AG09319 (cell line): Measurements from ENCODE around the gene SCARB1.

ENCODE experiments used
- DNase-seq: peaks from one replicate; pipeline ENCODE4 v3.0.0-alpha.2; 2010; ENCODE audit warnings: low read depth; ENCODE audit errors: extremely low read depth
- CTCF ChIP-seq: IDR thresholded peaks from 2 replicates; pipeline ENCODE4 v1.5.1; 2011; ENCODE audit warnings: low read depth, mild to moderate bottlenecking, inconsistent platforms, low read length, moderate library complexity

Gene SCARB1

DNA sequence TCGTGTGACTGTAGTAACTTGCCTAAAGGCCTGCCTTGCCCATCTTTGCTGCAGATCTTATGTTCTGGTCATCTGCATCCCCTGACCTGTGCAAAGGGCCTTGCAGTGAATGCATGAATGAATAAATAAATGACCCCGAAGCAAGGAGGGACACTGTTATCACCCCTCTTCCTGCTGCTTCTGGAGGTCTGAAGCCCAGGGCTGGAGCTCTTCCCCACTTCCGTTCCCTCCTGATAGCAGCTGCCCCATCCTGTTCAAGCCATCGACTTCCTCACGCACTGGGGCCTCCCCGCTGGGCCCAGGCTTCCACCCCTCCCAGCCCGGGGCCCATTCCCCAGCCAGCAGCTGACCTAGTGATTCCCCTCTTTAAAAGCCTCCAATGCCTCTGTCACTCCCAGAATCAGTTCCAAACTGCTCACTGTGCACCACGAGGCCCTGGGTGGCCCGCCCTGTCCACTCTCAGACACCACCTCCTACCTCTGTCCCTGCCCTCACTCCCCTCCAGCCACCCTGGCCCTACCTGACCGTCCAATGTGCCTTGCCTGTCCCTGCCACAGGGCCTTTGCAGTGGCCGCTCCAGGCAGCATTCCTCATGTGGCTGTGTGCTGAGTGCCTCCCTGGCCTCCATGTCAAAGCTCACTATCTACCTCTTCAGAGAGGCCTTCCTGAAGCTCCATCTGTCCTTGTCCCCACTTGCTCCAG, 78.6 kb downstream of the SCARB1 start:
- TF ChIP-seq CTCF: no peak
- no peak for DNase-seq

- TF ChIP-seq CTCF: no peak
- DNase-seq: no peak
Observed at GRCh38 chr12:124783087-124783486, 80.6 kb downstream of the SCARB1 start.

DNA sequence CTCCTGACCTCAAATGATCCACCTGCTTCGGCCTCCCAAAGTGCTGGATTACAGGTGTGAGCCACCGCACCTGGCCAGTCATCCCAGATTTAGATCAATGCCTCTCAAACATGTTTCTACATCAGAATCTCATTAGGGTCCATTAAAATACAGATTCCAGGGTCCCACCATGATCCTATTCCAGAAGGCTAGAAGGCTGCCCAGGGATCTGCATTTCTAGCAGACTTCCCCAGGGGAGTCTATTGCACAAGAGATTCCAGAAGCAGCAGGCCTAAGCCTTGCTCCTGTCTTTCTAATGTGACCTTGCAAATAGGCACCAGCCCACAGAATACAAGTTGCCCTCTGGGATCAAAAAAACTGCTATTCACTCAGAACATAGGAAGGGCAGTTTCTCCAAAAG, 81.5 kb downstream of the SCARB1 start:
- TF ChIP-seq CTCF: no peak
- DNase-seq: no peak

DNA sequence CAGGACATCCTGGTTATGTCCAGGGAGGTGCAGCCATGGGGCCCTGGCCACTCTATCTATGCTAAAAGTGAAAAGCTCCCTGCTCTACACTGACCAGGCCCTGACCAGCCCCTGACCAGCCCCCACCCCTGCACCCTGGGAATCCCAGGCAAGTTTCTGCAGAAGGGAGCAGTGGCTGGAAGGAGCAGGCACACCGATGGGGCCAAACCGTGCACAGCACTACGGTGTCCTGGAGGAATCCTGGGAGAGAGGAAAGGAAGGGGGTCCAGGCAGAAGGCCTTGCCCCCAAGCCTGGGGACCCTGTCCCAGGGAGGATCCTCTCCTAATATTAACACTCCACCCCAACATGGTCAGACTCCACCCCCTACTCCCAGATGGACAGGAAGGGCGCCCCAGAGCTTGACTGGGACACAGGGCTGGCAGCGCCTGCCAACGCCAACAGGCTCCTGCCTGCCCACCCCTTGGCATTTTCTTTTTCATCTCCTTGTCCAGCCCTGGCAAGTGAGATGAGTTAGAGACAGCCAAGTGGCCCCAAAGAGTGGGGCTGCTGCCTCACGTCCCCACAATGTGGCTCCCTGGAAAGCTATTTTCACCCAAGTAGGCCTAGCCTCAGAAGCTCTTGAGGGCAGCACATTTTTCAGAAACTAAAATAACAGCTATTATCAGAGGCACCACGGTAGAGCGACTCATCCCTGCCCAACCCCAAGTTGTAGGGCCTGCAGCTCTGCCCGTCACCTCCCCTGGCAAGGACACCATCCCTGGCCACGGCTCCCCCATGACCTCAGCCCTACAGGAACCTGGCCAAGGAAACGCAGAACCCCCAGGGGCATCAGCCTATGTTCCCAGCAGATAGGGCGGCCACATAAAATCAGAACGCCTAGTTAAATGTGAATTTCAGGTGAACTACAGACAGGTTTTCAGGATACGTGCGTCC, 82.6 kb downstream of the SCARB1 start:
- TF ChIP-seq CTCF: no peak
- no peak for DNase-seq

DNA sequence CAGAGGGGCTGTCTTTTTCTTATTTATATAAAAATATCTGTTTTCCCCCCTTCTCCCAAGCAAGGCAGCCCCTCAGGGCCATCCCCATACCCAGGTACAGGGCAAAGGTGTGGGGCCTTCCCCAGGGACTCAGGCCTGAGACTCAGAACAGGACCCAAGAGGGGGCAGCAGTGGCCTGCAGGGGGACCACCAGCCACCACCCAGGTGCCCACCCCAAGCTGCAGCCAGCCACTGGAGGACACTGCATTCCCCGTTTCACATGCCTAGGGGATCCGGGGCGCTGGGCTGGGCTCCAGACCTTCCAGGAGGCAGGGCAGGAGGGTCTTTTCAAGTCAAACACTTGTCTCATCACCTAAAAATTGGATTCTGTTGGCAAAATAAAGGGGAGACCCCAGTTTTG, 83.3 kb downstream of the SCARB1 start:
- no peak for TF ChIP-seq CTCF
- no peak for DNase-seq

GRCh38 chr12:124779161-124780141, 84.2 kb downstream of the SCARB1 start:
- no peak for DNase-seq
- TF ChIP-seq CTCF: no peak
